ENCODE data around the gene NTF4.
"Not testable (repeated sequence)": the region's sequence is repeated elsewhere in the genome, so short reads cannot be mapped to it uniquely, and the experiment has no call there.

The NTF4 gene

GRCh38 chr19:49056902-49057596 lies 7.6 kb downstream of the NTF4 start:
- not testable (repeated sequence) for DNase-seq (ENCODE audit: low read depth in 3 of 3)

DNA sequence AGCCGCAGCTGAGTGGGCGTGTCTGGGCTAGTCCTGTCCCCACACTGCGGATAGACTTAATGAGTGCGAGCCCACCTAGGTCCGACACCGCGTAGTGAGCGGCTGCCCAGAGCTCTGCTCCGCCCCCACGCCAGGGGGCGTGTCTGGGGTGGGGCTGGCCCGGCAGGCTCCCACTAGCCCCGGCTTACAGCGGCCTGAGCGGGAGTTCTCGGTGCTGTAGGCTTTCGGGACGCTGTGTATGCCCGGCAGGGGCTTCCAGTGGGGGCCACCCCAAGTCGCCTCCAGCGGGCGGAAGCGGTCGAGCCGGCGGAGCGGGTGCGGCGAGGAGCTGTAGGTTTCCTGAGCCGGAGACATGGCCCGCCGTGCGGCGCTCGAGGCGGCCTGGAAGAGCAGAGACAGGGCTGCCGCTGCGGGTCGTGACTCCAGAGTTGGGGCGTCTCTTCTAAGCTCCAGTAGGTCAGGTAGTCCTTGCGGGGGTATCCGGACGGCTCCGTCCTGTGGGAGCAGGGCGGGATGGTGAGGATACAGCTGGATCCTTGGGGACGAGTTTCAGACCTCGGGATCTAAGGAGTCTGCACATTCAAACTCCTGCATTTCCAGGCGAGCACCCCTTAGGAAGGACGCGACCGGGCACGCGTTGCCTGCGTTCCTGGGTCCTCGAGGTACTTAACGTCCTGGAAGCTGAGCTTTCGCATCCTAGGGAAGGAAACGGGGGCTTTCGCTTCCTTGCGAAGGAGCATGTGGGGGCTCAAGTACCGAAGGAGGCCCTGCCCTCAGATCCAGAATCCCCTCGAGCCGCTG lies 8.3 kb downstream of the NTF4 start:
- DNase-seq (ENCODE audit: low read depth in 3 of 3): peak in 2 of 3 donors; percentile 19 to 28

DNA sequence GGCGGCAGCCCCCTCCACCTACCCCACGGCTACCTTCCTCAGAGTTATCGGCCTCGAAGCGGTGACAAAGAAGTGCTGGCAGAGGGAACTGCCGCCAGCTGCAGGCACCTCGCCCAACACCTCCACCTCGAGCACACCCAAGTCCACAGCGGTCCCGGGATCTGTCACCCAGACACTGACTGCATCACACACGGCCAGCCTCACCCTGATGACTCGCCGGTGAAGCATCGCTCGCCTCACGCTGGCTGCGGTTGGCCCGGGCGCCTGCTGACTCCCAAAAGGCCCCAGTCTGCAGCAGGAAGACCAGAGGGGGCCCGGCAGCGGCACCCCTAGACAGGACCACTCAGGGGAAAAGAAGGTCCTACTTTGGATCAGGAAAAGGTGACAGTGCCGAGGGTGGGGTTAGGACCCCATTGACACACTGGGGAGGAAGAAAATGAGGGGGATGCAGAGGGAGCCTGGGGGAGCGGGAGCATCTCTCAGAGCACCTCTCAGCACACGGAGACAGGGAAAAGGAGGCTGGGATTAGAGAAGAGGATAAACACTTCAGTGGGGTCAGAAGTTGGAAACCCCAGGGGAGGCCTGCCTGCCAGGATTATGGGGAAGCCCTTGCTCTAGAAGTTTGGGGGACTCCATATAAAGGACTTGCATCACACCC lies 14.1 kb downstream of the NTF4 start:
- DNase-seq (ENCODE audit: low read depth in 3 of 3): not testable (repeated sequence)

GRCh38 chr19:49049834-49050233 lies 14.8 kb downstream of the NTF4 start:
- not testable (repeated sequence) for DNase-seq (ENCODE audit: low read depth in 3 of 3)

GRCh38 chr19:49049011-49049410 lies 15.6 kb downstream of the NTF4 start, which contains the start of gene CGB8:
CGB8 (minus strand) TSS chr19:49049111; CDS start chr19:49048739, 372 bp downstream.
- not testable (repeated sequence) for DNase-seq (ENCODE audit: low read depth in 3 of 3)

DNA sequence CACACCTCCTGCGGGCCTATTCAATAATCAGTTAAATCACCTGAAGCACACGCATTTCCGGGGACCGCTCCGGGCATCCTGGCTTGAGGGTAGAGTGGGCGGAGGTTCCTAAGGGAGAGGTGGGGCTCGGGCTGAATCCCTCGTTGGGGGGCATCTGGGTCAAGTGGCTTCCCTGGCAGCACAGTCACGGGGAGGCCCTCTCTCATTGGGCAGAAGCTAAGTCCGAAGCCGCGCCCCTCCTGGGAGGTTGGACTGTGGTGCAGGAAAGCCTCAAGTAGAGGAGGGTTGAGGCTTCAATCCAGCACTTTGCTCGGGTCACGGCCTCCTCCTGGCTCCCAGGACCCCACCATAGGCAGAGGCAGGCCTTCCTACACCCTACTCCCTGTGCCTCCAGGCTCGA lies 21.1 kb downstream of the NTF4 start, which contains the start of gene CGB5:
TSS of gene CGB5 (plus strand) at position 301 of the 400 bp plus-strand sequence. CDS start 362 bp downstream, outside the sequence.
- DNase-seq (ENCODE audit: low read depth in 3 of 3): not testable (repeated sequence)

DNA sequence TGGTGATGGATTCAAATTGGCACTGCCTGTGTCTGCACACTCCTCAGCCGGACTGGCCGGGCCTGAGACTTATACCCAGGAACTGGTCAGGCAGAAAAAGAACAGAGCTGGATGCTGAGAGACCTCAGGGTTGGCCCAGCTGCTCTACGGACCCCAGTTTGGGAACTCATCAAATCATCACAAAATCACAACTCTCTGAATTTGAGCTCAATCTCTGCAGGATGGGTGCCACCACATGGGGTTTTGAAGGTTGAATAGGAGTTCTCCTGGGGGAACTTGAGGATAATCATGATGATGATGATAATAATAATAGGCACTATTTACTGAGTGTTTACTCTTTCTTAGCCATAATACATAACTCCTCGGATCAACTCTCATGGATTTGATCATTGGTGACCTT lies 22.0 kb downstream of the NTF4 start:
- not testable (repeated sequence) for DNase-seq (ENCODE audit: low read depth in 3 of 3)

DNA sequence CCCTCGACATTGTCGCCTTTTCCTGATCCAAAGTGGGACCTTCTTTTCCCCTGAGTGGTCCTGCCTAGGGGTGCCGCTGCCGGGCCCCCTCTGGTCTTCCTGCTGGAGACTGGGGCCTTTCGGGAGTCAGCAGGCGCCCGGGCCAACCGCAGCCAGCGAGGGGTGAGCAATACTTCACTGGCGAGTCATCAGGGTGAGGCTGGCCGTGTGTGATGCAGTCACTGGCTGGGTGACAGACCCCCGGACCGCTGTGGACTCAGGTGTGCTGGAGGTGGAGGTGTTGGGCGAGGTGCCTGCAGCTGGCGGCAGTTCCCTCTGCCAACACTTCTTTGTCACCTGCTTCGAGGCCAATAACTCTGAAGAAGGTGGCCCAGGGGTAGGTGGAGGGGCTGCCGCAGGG lies 22.4 kb downstream of the NTF4 start:
- DNase-seq (ENCODE audit: low read depth in 3 of 3): no peak

DNA sequence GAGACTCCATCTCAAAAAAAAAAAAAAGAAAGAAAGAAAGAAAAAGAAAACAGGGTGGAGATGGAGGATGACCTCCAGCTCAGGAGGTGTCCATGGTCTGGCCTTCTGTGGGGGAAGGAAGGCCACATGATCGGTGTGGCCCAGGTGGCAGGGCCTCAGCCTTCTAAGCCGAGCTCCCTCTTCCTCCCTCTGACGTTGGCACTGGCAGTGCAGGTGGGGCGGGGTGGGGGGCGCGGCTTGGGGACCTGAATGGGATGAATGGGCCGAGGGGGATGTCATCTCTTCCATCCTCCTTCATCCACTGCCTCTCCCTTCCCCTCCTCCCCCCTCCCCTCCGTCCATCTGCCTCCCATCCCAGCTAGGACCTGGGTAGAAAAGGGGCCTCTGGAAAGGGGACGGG lies 24.9 kb downstream of the NTF4 start:
- not testable (repeated sequence) for DNase-seq (ENCODE audit: low read depth in 3 of 3)

DNA sequence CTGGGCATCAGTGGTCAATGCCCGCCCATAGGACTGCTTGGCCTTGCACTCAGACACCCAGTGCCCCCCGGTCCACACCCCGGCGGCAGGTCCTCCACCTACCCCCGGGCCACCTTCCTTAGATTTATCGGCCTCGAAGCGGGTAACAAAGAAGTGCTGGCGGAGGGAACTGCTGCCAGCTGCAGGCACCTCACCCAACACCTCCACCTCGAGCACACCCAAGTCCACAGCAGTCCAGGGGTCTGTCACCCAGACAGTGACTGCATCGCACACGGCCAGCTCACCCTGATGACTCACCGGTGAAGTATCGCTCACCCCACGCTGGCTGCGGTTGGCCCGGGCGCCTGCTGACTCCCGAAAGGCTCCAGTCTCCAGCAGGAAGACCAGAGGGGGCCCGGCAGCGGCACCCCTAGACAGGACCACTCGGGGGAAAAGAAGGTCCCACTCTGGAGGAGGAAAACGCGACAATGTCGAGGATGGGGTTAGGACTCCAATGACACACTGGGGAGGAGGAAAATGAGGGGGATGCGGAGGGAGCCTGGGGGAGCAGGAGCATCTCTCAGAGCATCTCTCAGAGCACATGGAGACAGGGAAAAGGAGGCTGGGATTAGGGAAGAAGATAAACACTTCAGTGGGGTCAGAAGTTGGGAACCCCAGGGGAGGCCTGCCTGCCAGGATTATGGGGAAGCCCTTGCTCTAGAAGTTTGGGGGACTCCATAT lies 25.9 kb downstream of the NTF4 start:
- not testable (repeated sequence) for DNase-seq (ENCODE audit: low read depth in 3 of 3)

GRCh38 chr19:49038111-49038510 lies 26.5 kb downstream of the NTF4 start:
- not testable (repeated sequence) for DNase-seq (ENCODE audit: low read depth in 3 of 3)

DNA sequence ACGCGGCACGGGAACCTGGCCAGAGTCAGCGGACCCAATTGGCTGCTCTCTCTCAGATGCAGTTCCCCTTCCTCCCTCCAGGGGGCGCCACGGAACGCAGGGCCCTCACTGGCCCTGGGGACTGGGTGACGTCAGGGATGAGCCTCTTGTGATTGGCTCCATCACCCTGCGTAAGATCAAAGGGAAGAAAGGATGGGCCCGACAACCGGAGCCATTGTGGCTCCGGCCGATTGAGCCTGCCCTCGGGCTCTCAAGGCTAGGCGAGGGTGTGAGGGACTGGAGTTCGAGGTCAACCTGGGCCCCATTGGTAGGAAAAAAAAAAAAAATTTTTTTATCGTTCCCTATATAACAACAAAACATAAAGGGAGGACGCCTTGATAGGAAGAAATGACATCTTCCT lies 27.8 kb downstream of the NTF4 start, which contains the start of gene CGB1:
TSS of gene CGB1 (minus strand) at position 81 of the 400 bp plus-strand sequence. CDS start 184 bp downstream, outside the sequence.
- DNase-seq (ENCODE audit: low read depth in 3 of 3): peak; percentile 37 to 54 (median 41)

DNA sequence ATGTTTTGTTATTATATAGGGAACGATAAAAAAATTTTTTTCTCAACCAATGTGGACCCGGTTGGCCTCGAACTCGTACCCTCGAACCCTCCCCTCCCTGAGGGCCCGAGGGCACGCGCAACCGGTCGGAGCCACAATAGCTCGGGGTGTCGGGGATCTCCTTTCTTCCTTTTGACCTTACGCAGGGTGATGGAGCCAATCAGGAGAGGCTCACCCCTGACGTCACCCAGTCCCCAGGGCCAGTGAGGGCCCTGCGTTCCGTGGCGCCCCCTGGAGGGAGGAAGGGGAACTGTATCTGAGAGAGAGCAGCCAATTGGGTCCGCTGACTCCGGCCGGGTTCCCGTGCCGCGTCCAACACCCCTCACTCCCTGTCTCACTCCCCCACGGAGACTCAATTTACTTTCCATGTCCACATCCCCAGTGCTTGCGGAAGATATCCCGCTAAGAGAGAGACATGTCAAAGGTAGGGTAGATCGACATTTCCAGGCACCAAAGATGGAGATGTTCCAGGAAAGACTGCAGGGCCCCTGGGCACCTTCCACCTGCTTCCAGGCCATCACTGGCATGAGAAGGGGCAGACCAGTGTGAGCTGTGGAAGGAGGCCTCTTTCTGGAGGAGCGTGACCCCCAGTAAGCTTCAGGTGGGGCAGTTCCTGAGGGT lies 32.8 kb downstream of the NTF4 start, which contains the start of gene CGB2:
TSS of gene CGB2 (plus strand) at position 249 of the 660 bp plus-strand sequence. CDS start at position 455, 206 bp downstream.
- DNase-seq (ENCODE audit: low read depth in 3 of 3): peak; percentile 53 to 82 (median 72)

- DNase-seq (ENCODE audit: low read depth in 3 of 3): not testable (repeated sequence)
Measured at GRCh38 chr19:49030323-49030722, 34.3 kb downstream of the NTF4 start.

DNA sequence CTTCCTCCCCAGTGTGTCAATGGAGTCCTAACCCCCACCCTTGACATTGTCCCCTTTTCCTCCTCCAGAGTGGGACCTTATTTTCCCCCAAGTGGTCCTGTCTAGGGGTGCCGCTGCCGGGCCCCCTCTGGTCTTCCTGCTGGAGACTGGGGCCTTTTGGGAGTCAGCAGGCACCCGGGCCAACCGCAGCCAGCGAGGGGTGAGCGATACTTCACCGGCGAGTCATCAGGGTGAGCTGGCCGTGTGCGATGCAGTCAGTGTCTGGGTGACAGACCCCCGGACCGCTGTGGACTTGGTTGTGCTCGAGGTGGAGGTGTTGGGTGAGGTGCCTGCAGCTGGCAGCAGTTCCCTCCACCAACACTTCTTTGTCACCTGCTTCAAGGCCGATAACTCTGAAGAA lies 34.9 kb downstream of the NTF4 start:
- not testable (repeated sequence) for DNase-seq (ENCODE audit: low read depth in 3 of 3)

GRCh38 chr19:49028686-49029085 lies 35.9 kb downstream of the NTF4 start:
- DNase-seq (ENCODE audit: low read depth in 3 of 3): not testable (repeated sequence)

DNA sequence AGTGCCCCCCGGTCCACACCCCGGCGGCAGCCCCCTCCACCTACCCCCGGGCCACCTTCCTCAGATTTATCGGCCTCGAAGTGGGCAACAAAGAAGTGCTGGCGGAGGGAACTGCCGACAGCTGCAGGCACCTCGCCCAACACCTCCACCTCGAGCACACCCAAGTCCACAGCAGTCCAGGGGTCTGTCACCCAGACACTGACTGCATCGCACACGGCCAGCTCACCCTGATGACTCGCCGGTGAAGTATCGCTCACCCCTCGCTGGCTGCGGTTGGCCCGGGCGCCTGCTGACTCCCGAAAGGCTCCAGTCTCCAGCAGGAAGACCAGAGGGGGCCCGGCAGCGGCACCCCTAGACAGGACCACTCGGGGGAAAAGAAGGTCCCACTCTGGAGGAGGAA lies 39.0 kb downstream of the NTF4 start:
- DNase-seq (ENCODE audit: low read depth in 3 of 3): not testable (repeated sequence)

DNA sequence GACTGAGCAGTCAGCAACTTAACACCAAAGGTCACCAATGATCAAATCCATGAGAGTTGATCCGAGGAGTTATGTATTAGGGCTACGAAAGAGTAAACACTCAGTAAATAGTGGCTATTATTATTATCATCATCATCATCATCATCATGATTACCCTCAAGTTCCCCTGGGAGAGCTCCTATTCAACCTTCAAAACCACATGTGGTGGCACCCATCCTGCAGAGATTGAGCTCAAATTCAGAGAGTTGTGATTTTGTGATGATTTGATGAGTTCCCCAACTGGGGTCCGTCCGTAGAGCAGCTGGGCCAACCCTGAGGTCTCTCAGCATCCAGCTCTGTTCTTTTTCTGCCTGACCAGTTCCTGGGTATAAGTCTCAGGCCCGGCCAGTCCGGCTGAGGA lies 39.5 kb downstream of the NTF4 start:
- not testable (repeated sequence) for DNase-seq (ENCODE audit: low read depth in 3 of 3)

DNA sequence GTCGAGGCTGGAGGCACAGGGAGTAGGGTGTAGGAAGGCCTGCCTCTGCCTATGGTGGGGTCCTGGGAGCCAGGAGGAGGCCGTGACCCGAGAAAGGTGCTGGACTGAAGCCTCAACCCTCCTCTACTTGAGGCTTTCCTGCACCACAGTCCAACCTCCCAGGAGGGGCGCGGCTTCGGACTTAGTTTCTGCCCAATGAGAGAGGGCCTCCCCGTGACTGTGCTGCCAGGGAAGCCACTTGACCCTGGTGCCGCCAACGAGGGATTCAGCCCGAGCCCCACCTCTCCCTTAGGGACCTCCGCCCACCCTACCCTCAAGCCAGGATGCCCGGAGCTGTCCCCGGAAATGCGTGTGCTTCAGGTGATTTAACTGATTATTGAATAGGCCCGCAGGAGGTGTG lies 40.4 kb downstream of the NTF4 start, which contains the start of gene CGB3:
TSS of gene CGB3 (minus strand) at position 101 of the 400 bp plus-strand sequence. CDS start 362 bp downstream, outside the sequence.
- DNase-seq (ENCODE audit: low read depth in 3 of 3): not testable (repeated sequence)

GRCh38 chr19:49022116-49022515 lies 42.5 kb downstream of the NTF4 start:
- DNase-seq (ENCODE audit: low read depth in 3 of 3): no peak

Data from stimulated activated CD4-positive, alpha-beta T cell treated with anti-CD3 and anti-CD28 coated beads, TNF-alpha, amount 100 ng/mL, for 48 hours (primary cell).